HG02973 (cell line): ENCODE results near the gene BBS12.
"Not testable (repeated sequence)": the region's sequence is repeated elsewhere in the genome, so short reads cannot be mapped to it uniquely, and the experiment has no call there.

Experiments used
- ATAC-seq: cut with Tn5 transposase; IDR thresholded peaks from one replicate; pipeline ENCODE4 v1.9.1; 2021; ENCODE audit warnings: moderate library complexity; ENCODE audit not compliant: unreplicated experiment

BBS12 gene

DNA sequence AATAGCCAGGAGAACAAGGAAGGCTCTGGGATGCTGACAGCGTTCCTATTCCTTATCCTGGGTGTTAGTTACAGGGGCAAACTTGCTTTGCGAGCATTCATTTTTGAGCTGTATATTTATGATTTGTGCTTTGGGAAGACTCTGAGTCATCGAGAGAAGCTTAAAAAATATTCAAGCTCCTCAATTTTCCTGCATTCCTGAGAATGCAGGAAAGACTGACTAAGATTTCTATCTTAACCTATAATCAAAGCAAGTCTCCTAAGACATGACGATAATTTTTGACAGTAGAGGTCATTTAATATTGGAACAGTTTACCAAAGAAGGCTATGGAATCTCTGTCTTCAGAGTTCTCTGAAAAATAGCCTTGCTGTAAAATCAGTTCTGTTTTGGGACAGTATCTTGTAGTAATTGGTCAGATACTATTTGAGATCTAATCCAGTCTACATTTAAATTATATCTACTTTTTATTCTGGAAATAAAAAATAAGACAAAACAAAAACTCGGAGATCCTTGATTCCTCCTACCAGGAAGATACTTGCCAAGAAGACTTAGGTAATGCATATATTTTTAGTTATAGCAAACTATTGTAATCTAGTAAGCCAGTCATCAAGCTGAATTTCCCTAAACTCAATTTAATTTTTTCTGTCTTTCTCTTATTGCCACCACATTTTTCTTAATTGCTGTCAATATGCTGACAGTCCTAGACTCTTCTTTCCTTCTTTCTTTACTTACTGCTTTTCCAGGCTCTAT, 31.7 kb downstream of the BBS12 start:
- no peak for ATAC-seq

DNA sequence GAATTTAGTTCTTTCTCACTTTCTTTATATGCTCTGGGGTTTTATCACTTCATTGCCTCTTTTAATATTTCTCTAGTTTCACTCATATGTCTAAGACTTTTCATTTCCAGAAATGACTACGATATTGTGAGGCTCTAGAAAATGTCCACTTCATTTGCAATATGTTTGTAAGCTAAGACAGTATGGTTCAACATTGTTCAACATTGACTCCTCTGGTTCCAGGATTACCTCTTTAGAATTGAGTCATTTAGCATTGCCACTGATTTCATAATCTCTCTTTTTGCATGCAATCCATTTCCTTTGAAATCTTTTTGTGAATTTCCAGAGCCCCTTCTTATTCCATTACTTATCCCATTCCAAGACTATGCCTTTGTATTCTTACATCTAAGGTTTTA, 32.3 kb downstream of the BBS12 start:
- ATAC-seq: peak; percentile 97

DNA sequence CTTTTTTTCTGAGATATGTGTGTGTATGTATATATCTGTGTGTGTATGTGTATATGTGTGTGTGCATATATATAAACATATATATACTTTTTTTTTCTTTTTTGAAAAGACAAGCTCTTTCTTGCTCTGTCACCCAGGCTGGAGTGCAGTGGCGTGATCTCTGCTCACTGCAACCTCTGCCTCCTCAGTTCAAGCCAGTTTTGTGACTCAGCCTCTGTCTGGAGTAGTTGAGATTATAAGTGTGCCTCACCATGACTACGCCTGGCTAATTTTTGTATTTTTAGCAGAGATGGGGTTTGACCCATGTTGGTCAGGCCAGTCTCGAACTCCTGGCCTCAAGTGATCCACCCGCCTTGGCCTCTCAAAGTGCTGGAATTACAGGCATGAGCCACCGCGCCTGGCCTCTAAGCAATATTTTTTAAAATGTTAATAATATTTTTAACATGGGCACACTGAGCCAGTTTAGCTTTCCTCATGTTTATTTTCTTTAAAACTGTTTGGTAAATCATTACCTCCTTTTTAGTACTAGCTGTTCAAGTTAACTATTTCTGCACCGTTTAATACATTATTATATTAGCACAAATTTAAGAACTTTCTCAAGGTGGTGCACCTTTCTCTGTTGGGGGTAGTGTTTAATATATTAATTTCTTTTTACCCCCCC, 33.3 kb downstream of the BBS12 start:
- no peak for ATAC-seq

DNA sequence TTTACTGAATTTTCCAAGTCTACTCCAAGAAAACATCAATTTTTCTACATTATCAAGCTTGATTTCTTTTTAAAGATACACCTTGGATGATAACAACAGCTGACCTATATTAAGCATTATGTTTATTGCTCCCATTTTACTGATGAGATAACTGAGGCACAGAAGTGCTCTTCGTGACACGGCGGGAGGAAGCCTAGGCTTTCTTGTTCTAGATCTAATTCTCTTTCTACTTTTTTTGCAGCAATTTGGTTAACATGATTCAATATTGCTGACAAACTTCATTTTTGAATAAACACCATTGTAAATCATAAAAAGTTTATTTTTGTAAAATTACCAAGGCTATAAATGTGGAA, 33.8 kb downstream of the BBS12 start:
- ATAC-seq: no peak

- no peak for ATAC-seq
These were observed 34.4 kb downstream of the BBS12 start for GRCh38 chr4:122766950-122767349.

- no peak for ATAC-seq
These were observed 39.2 kb downstream of the BBS12 start for GRCh38 chr4:122771724-122772123.

GRCh38 chr4:122772311-122772710, 39.8 kb downstream of the BBS12 start:
- no peak for ATAC-seq

DNA sequence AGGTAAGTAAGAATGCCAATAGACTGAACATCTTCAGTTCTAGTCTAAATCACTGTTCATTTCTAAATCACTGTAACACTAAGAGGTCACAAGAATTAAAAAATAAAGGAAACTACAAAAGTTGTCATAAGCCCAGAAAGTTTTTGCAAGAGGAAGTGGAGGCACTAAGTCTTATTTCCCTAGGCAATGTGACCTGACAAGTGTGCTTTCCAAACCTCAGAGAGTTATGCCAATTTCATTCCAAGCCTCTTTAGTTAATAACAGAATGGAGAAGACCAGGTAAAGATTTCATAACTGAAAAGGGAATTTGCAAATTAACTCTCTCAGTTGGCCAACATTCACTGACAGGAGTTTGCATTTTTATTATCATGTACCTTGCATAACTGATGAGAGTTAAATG, 40.5 kb downstream of the BBS12 start:
- ATAC-seq: no peak

DNA sequence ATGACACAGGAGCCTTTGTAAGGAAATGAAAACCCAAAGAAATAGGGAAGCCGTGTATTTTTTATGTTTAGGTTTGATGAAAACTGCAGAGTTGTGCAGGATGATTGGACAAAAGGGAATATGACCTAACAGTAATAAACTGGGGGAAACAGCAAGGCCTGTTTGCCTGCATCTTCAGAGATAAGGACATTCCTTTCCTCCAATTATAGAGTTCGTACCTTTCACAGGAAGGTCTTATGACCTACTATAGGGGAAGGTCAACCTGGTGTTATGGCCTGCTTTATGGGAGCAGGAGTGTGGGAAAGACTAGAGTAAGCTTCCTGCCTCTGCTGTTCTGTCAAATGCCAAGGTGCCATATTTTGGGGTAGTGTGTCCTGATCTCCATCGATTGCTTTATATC, 42.5 kb downstream of the BBS12 start:
- no peak for ATAC-seq

DNA sequence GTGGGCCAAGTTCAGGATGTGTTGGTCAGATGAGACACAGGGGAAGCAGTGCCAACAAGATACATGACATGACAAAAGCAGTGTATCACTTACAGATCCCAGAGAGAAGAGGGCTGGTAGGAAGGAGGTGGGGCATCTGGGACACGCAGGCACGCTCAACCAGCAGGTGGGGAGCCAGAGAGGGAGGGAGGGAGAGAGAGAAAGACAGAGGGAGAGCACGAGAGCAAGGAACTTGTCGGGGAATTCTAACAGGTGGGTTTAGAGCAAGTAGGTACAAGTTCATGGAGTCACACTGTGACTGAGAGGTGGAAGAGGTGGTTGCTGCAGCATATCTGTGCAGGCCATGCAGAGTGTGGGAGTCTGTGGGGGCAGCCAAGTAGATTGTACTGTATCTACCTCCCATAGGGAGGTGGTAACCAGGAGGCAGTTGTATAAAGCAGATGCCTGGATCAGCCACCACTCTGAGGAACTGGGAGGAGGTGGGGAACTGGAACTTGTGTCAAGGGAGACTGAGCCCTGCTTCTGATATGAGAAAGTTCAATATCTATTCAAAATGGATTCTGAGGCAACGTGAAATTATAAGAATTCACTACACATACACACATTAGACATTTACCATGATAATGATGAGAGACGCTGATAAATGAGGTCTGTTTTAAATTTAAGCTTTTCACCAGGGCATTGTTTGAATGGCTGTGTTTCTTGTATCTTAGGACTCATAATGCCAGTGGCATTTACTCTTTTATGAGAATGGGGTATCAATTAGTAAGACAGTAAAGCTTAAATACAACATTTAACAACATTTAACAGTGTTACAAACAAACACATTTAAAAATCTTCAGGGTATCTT, 43.7 kb downstream of the BBS12 start:
- no peak for ATAC-seq

DNA sequence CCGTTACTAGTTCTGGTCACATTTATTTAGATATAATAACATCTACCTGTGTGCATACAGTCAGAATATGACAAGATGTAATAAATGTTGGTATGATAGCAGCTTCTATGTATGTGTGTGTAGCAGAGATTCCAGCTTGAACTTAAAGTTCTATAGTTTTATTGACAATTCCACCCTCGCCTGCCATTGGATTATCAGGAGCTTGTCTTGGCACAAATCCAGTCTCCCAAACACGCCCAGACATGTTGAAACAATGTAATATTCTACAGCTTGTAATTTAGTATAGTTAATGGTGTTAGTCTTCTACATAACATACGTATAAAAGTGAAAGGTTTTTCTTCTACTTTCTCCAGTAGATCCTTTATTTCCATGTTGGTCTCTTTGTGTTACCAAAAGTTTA, 44.4 kb downstream of the BBS12 start:
- no peak for ATAC-seq

DNA sequence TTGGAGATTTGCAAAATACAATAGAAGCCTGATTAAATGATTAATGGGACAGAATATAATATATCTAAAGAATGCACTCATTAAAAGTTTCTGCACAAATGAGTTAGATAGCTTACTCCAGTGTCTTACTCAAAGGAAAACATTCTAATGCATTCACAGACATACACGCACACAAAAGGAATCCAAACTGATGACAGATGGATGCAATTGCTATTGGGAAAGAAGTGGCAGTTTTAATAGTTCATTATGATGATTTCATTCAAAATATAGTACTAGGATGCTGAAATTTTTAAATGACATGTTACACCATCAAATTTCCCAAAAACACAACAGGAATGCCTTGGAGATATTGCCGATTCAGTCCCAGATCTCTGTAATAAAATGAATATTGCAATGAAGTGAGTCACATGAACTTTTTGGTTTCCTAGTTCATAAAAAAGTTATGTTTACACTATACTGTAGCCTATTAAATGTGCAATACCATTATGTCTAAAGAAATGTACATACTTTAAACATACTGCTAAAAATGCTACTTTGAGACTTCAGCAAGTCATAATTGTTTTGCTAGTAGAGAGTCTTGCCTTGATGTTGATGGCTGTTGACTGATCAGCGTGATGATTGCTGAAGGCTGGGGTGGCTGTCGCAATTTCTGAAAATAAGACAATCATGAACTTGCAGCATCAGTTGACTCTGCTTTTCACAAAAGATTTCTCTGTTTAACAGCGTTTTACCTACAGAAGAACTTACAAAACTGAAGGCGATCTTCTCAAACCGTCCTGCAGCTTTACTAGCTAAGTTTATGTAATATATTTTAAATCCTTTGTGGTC, 45.6 kb downstream of the BBS12 start:
- ATAC-seq: no peak

- ATAC-seq: no peak
These were observed 49.0 kb downstream of the BBS12 start for GRCh38 chr4:122781486-122781885.

GRCh38 chr4:122783301-122784215, 51.1 kb downstream of the BBS12 start:
- no peak for ATAC-seq

DNA sequence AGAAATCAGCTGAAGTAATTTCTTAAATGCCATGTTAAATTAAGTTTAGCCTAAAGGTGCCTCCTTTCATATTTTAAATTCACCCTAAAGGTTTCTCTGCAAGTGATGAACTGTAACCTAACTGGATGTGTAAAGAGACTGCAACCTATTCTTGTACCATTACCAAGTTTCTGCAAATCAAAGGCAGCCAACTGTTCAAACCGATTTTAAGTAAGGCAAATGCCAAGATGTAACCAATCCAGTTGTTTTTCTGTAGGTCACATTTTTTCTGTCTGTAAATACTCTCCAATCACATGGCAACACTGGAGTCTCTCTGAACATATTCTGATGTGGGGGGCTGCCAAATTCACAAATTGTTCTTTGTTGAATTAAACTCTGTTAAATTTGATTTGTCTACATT, 51.8 kb downstream of the BBS12 start:
- no peak for ATAC-seq

DNA sequence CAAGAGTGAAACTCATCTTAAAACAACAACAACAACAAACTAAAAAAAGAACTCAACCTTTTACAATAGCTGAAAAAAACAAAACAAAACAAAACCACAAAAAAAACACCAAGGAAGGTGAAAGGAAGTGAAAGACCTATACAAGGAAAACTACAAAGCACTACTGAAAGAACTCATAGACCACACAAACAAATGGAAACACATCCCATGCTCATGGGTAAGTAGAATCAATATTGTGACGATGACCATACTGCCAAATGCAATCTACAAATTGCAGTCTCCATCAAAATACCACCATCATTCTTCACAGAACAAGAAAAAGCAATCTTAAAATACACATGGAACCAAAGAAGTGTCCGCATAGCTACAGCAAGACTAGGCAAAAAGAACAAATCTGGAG, 52.6 kb downstream of the BBS12 start:
- ATAC-seq: no peak

GRCh38 chr4:122786296-122786695, 53.8 kb downstream of the BBS12 start:
- not testable (repeated sequence) for ATAC-seq

- ATAC-seq: not testable (repeated sequence)
These were observed 54.4 kb downstream of the BBS12 start for GRCh38 chr4:122786920-122787319.

- no peak for ATAC-seq
These were observed 55.4 kb downstream of the BBS12 start for GRCh38 chr4:122787940-122788339.

DNA sequence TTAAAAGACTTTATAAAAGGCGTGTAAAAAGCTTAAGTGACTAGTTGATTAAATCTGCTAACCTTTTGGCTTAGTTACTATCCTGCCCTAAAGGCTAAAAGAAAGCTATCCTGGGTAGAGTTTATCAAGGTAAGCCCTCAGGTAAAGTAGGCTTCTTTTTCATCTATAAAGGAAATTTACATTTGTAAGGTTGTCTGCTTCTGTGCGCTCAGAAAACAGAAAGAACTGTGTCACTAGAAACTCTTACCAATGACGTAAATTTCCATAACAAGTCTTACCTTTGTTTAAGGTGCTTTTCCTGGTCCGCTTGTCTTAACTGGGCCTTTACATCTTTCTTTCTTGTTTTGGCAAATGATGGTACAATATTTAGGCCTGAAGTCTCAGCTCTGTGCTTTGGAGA, 56.4 kb downstream of the BBS12 start:
- ATAC-seq: no peak
